GM19324 (cell line): ENCODE measurements around the gene COG6.

Source experiments
- ATAC-seq: cut with Tn5 transposase; IDR thresholded peaks from one replicate; pipeline ENCODE4 v1.9.1; 2021; ENCODE audit warnings: mild to moderate bottlenecking, moderate library complexity; ENCODE audit not compliant: unreplicated experiment, low FRiP score

Gene COG6

DNA sequence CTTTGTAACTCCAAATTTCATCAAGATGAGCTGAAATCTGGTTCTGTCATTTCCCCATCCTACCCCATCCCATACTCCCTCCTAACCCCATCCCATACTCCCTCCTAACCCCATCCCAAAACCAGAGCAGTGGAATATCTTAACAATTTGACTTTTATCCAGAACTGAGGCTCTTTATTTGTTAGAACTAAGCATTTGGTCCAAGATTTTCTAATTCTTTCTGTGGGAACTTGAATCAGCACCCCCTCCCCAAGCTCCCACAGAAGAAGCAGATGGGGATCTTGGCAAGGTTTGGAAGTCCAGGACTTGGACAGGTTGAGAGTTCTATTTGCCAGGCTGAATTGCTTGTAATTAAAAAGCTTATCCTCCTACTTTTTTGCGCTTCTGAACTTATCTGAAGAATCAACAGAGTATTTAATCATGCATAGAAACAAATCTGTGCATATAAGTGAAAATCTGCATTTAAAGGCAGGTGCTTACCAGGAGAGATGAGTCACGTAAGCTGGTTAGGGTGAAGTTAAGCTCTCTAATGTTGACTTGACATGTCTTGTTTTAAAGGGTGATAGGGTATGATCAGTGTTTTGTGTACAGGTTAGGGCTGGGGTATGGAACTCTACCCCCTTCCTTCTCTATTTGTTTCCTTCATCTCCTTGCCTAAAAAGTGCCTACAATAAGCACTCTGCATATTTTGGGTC is 111.1 kb downstream of the COG6 start:
- no peak for ATAC-seq

DNA sequence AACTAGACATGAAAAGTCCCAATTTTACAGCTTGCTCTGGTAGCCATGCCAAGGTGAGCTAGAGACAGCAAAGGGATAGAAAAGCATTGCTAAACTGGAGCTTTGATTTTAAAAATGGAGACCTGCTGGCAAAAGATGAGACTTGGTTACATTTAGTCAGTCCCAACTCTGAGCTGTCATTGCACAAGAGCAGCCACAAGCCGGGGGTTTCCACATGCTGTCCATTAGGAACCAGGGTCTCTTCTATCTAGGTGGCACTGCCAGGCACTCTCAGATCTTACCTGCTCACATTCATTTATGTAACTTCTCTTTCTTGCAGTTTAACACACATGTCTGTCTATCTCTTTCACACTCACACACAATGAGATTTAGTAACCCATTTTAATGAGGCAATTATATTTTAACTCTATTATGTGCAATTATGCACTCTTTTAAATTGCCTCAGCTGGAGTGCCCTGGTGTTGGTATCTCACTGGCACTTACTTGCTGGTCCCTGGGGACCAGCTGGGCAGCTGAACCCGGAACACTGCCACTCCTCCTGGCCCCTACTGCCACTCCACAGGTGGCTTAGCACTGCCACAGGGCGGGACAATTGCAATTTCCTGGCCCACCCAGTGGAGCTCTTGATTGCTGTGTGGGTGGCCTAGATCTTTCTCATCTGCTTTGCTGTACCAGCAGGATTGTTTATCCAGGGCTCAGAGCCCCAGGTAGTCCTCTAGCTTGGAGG is 112.5 kb downstream of the COG6 start:
- peak; percentile 50 for ATAC-seq

- no peak for ATAC-seq
Measured at GRCh38 chr13:39768962-39769361, 113.5 kb downstream of the COG6 start.

- no peak for ATAC-seq
Measured at GRCh38 chr13:39770221-39771090, 115.0 kb downstream of the COG6 start.

GRCh38 chr13:39773833-39774232 is 118.4 kb downstream of the COG6 start:
- ATAC-seq: no peak

GRCh38 chr13:39776439-39776838 is 121.0 kb downstream of the COG6 start:
- ATAC-seq: no peak

DNA sequence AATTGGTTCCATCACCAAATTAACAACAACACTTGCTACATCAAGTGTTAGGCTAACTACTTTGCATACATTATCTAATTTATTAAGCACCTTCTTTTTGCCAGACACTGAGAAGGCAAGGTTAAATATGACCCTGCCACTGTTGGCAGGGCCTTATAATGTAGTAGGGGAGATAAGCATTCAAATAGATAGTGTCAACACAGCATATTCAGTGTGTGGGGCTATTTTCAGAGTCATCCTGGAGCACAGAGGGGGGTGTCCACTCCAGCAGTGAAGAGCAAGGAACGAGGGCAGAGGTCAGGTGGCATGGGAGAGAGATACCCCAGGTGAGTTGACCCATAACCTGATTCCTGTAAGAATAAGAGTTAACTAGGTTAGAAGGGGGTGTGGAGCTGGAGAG is 121.6 kb downstream of the COG6 start:
- no peak for ATAC-seq

DNA sequence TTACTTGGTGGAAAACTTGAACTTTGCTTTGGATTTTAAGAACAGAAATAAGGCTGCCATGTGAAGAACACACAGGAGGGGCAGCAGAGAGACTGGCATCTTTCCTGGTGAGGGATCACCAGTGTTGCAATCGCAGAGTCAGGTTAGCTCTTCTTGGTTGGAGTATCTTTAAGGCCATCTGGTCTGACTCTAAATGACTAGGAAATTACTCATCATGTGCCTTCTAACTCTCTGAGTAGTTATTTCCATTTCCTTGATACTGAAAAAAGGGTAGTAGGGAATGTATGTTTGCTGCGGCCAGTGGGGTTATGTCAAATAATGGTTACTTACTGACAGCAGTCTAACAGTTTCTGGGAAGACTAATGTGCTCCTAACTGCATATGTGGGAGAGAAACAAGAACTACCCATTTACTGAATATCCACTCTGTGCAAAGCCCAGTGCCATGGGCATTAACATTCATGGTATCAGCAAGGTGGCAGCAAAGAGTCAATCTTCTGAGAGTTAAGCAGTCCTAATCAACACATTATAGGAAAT is 122.1 kb downstream of the COG6 start:
- no peak for ATAC-seq

DNA sequence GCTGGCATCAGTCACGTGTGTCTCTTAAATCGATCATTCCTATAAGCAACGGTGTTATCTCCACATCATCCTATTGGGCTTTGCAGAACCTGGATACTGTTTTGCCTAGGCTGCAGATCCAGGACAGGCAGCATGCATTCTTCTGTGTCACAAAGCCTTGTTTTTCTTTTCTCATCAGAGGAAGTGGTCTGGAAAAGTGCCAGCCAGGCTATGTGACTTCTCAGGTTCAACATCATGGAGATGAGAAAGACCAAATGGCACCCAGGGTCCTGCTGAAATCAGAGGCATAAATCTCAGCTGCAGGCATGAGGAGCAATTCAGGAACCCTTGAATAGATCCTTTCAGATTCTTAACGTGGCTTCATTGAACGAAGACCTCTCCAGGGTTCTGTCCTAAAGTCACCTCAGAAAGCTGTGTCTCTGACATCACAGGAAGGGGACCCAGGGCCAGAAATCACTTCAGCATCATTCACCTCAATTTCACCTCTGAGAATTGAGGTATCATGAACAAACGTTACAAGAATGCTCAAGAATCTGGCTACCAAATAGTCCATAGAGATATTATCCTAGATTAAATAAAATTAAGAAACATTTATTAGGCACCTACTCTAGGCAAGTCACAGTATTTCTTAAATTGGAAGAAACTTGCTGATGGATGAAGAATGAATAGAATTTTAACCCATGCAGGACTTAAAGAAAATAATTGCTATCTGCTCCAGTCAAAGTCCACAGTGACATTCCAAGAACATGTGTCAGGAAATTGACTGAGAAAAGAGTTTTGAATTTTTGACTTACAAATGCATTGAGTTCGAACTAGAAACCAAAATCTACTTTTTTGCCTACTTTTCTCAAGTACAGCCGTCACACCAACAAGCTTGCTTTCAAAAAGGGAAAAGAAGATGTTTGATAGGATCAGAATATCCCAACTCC is 124.1 kb downstream of the COG6 start:
- no peak for ATAC-seq

GRCh38 chr13:39780711-39781110 is 125.2 kb downstream of the COG6 start:
- no peak for ATAC-seq

- no peak for ATAC-seq
Measured at GRCh38 chr13:39781381-39781780, 125.9 kb downstream of the COG6 start.

DNA sequence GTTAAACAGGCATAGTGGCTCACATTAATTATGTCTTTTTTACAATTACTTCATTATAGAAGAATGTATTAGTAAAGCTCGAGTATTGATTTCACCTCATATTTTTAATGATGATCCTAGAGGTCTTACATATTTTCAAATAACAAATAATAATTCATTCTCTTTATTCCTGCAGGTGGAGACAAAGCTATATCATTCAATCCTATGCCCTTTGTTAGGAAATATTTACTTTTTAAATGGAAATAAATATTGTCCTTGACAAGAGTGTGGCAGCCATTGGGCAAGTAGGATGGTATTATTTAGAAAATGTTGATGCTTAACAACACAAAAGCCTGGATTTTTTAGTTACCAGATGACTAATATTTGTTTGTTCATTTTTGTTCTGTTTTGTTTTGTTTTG is 127.6 kb downstream of the COG6 start:
- no peak for ATAC-seq

- ATAC-seq: no peak
Measured at GRCh38 chr13:39784347-39784746, 128.9 kb downstream of the COG6 start.

DNA sequence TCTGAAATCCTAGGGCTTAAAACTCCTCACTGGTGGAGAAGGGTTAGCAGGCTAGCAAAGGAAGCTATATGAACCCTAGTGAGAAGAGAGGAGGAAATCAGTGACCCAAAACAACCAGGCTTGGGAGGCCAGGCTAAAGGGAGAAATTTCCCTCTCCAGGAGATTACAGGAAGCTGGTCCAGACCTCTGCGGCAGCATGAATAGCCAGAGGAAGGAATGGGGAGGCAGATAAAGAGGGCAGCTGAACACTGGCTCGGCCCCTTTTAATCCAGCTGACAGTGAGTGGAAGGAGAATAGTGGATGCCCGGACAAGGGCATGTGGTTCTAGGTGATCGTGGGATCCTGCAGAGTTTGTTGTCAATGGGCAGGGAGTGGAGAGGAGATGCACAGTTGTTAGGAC is 130.6 kb downstream of the COG6 start:
- no peak for ATAC-seq

GRCh38 chr13:39787086-39787487 is 131.6 kb downstream of the COG6 start:
- no peak for ATAC-seq

DNA sequence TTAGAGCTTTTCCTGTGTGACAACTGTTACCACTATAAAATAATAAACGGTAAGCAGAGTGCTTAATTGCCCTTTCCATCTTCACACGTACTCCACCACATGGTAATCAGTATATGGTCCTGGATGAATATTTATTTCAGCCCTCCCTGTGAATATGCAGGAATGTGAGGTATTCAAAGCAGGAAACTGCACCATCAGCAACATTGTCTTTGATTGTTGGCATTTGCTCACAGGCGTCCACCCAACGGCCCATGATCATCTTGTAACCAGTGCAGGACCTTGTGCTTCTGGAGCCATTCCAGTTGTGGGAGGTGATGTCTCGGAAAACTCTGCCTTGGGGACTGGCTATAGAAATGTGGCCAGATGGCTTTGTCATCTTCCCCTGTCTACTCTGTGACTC is 132.6 kb downstream of the COG6 start:
- ATAC-seq: no peak

GRCh38 chr13:39789451-39789850 is 134.0 kb downstream of the COG6 start:
- no peak for ATAC-seq
